ENCODE data around the gene TUBB4A.

- no peak for TF ChIP-seq POLR2A (IDR thresholded peaks at IDR 0.05)
- no peak for TF ChIP-seq CTCF (IDR thresholded peaks at IDR 0.05)
- no peak for TF ChIP-seq POLR2AphosphoS5 (IDR thresholded peaks at IDR 0.05)
Measured at GRCh38 chr19:6484831-6485230, 17.3 kb downstream of the TUBB4A start.
